Measurements from ENCODE around the gene PROS1.

DNA sequence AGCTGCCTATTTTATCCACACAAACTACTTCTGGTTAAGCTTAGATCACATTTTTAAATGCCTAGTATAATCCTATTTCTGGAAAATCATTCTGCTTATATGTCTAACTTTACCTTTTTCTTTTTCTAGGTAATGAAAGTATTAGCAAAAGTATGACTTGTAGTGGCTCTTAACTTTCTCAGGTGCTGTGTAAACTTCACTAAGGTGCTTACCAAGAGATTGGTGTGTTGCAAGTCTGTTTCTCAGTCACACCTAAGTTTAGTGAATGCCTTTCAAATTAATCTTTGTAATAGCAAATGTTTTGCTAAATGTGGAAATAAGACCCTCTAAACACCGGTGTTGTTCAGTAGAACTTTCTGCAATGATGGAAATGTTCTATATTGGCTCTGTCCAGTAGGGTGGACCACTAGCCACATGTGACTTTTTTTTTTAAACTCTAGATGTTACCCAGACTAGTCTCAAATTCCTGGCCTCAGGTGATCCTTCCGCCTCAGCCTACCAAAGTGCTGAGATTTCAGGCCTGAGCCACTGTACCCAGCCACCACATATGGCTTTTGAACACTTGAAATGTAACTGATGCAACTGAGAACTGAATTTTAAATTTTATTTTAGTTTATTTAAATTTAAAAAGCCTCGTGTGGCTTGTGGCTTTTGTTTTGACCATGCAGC lies 28.3 kb upstream of the PROS1 start:
- TF ChIP-seq, protein P1, sequence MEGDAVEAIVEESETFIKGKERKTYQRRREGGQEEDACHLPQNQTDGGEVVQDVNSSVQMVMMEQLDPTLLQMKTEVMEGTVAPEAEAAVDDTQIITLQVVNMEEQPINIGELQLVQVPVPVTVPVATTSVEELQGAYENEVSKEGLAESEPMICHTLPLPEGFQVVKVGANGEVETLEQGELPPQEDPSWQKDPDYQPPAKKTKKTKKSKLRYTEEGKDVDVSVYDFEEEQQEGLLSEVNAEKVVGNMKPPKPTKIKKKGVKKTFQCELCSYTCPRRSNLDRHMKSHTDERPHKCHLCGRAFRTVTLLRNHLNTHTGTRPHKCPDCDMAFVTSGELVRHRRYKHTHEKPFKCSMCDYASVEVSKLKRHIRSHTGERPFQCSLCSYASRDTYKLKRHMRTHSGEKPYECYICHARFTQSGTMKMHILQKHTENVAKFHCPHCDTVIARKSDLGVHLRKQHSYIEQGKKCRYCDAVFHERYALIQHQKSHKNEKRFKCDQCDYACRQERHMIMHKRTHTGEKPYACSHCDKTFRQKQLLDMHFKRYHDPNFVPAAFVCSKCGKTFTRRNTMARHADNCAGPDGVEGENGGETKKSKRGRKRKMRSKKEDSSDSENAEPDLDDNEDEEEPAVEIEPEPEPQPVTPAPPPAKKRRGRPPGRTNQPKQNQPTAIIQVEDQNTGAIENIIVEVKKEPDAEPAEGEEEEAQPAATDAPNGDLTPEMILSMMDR (conservative IDR thresholded peaks at IDR 0.05) = no peak
- TF ChIP-seq ZFX (IDR thresholded peaks at IDR 0.05) = no peak

All from C4-2B (cell line).